ENCODE measurements around the gene CZIB.

GRCh38 chr1:53237638-53238037 is 17.2 kb upstream of the CZIB start:
- TF ChIP-seq MAX (IDR thresholded peaks at IDR 0.05) (no peak), CEBPB (IDR thresholded peaks at IDR 0.05) (no peak), ZFP36 (IDR thresholded peaks at IDR 0.05; ENCODE audit: borderline replicate concordance, partially characterized antibody) (no peak), POLR2A (IDR thresholded peaks at IDR 0.05; ENCODE audit: low read length) (no peak), RCOR1 (IDR thresholded peaks at IDR 0.05; ENCODE audit: low read depth, low read length) (no peak), JUNB (IDR thresholded peaks at IDR 0.05) (no peak), EHMT2 (IDR thresholded peaks at IDR 0.05; ENCODE audit: low read depth) (no peak)
- TF ChIP-seq, protein P1, sequence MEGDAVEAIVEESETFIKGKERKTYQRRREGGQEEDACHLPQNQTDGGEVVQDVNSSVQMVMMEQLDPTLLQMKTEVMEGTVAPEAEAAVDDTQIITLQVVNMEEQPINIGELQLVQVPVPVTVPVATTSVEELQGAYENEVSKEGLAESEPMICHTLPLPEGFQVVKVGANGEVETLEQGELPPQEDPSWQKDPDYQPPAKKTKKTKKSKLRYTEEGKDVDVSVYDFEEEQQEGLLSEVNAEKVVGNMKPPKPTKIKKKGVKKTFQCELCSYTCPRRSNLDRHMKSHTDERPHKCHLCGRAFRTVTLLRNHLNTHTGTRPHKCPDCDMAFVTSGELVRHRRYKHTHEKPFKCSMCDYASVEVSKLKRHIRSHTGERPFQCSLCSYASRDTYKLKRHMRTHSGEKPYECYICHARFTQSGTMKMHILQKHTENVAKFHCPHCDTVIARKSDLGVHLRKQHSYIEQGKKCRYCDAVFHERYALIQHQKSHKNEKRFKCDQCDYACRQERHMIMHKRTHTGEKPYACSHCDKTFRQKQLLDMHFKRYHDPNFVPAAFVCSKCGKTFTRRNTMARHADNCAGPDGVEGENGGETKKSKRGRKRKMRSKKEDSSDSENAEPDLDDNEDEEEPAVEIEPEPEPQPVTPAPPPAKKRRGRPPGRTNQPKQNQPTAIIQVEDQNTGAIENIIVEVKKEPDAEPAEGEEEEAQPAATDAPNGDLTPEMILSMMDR (IDR thresholded peaks at IDR 0.05): no peak

Measured in A549 (cell line).